Liver (tissue), 9 donors: ENCODE data around the gene CNKSR3. TPM values are rescaled to one million over a fixed set of nuclear protein-coding genes. Genes with fewer than 3 reads are reported as not detected.

Experiments
- DNase-seq: peaks from one replicate; pipeline ENCODE4 v3.0.0-alpha.2; 2017; ENCODE audit warnings: low spot score
- H3K27ac ChIP-seq, 2 donors: one replicate each; pipeline ENCODE4 v1.7.0; 2013; ENCODE audit warnings: inconsistent platforms in 2 of 2, low read length in 2 of 2, control low read depth in 1 of 2, low read depth in 1 of 2, mild to moderate bottlenecking in 1 of 2
- H3K27me3 ChIP-seq, 4 donors: one replicate each; pipeline versions ENCODE4 v1.6.1 to v1.7.0; 2013; ENCODE audit warnings: low read length in 3 of 4, inconsistent platforms in 1 of 4, mild to moderate bottlenecking in 1 of 4, moderate library complexity in 1 of 4; ENCODE audit not compliant: control insufficient read depth in 4 of 4, insufficient read depth in 4 of 4
- H3K36me3 ChIP-seq, 4 donors: one replicate each; pipeline versions ENCODE4 v1.6.1 to v1.7.0; 2013; ENCODE audit warnings: low read length in 3 of 4, mild to moderate bottlenecking in 3 of 4, low read depth in 1 of 4, moderate library complexity in 1 of 4; ENCODE audit not compliant: control insufficient read depth in 4 of 4, insufficient read depth in 3 of 4
- H3K4me1 ChIP-seq, 4 donors: one replicate each; pipeline versions ENCODE4 v1.6.1 to v1.7.0; 2013; ENCODE audit warnings: low read length in 3 of 4, mild to moderate bottlenecking in 3 of 4, moderate library complexity in 1 of 4; ENCODE audit not compliant: control insufficient read depth in 4 of 4, insufficient read depth in 4 of 4
- H3K4me3 ChIP-seq, 3 donors: one replicate each; pipeline versions ENCODE4 v1.6.1 to v1.7.0; 2013; ENCODE audit warnings: low read length in 3 of 3, control low read depth in 1 of 3, low read depth in 1 of 3, mild to moderate bottlenecking in 1 of 3
- H3K9ac ChIP-seq, 2 donors: one replicate each; pipeline ENCODE4 v1.7.0; 2013; ENCODE audit warnings: low read length in 2 of 2, mild to moderate bottlenecking in 2 of 2, moderate library complexity in 2 of 2, control low read depth in 1 of 2, low read depth in 1 of 2
- H3K9me3 ChIP-seq, 4 donors: one replicate each; pipeline versions ENCODE4 v1.6.1 to v1.7.0; 2013; ENCODE audit warnings: low read length in 3 of 4; ENCODE audit not compliant: control insufficient read depth in 4 of 4
- ATF3 ChIP-seq: IDR thresholded peaks from 2 replicates; pipeline ENCODE4 v1.6.1; 2016; ENCODE audit warnings: antibody characterized with exemption
- EGR1 ChIP-seq, 2 donors: IDR thresholded peaks; 2 replicates each; pipeline ENCODE4 v1.6.1; 2016 to 2018; ENCODE audit warnings: antibody characterized with exemption in 2 of 2, low read depth in 2 of 2
- FOXA1 ChIP-seq: IDR thresholded peaks from 2 replicates; pipeline ENCODE4 v1.6.1; 2016; ENCODE audit warnings: antibody characterized with exemption
- FOXA2 ChIP-seq: IDR thresholded peaks from 2 replicates; pipeline ENCODE4 v1.6.1; 2016; ENCODE audit warnings: antibody characterized with exemption
- GABPA ChIP-seq, 2 donors: IDR thresholded peaks in 1 of 2; conservative IDR thresholded peaks in 1 of 2; 2 replicates each; pipeline ENCODE4 v1.6.1; 2016; ENCODE audit warnings: antibody characterized with exemption in 2 of 2, mild to moderate bottlenecking in 1 of 2, moderate library complexity in 1 of 2
- HNF4G ChIP-seq: IDR thresholded peaks from 2 replicates; pipeline ENCODE4 v1.6.1; 2016; ENCODE audit warnings: antibody characterized with exemption
- JUND ChIP-seq, 2 donors: IDR thresholded peaks; 2 replicates each; pipeline ENCODE4 v1.6.1; 2016; ENCODE audit warnings: antibody characterized with exemption in 2 of 2
- MAX ChIP-seq: IDR thresholded peaks from 2 replicates; pipeline ENCODE4 v1.6.1; 2016; ENCODE audit warnings: antibody characterized with exemption
- NR2F2 ChIP-seq: IDR thresholded peaks from 2 replicates; pipeline ENCODE4 v1.6.1; 2016; ENCODE audit warnings: antibody characterized with exemption
- RAD21 ChIP-seq, 2 donors: IDR thresholded peaks; 2 replicates each; pipeline ENCODE4 v1.6.1; 2016; ENCODE audit warnings: antibody characterized with exemption in 2 of 2, mild to moderate bottlenecking in 2 of 2
- SP1 ChIP-seq: IDR thresholded peaks from 2 replicates; pipeline ENCODE4 v1.6.1; 2018; ENCODE audit warnings: antibody characterized with exemption, mild to moderate bottlenecking
- TAF1 ChIP-seq: conservative IDR thresholded peaks from 2 replicates; pipeline ENCODE4 v1.6.1; 2016; ENCODE audit warnings: antibody characterized with exemption, mild to moderate bottlenecking
- YY1 ChIP-seq: IDR thresholded peaks from 2 replicates; pipeline ENCODE4 v1.6.1; 2016; ENCODE audit warnings: antibody characterized with exemption, mild to moderate bottlenecking
- ZBTB33 ChIP-seq: IDR thresholded peaks from 2 replicates; pipeline ENCODE4 v1.6.1; 2016; ENCODE audit warnings: antibody characterized with exemption
- WGBS: extraction: QIAGEN DNeasy Blood & Tissue Kit; methylation state at CpG from one replicate; pipeline ENCODE4 v1.1.7; 2013; 5-methylcytosine and 5-hydroxymethylcytosine counted together
- polyA plus RNA-seq, 2 donors: library from polyadenylated mRNA; stranded (reverse) in 1 of 2; unstranded in 1 of 2; fragments of 200-250 nt in 1 of 2; fragments of >200 nt in 1 of 2; fragmentation: Nextera tagmentation in 1 of 2; extraction: Ambion mirVana in 1 of 2; gene quantifications; one replicate each; pipeline versions ENCODE4 v1.2.1 to v1.2.3, GENCODE V29; 2013 to 2015
- total RNA-seq, 2 donors: library from RNA; depleted of rRNA; stranded (reverse); fragments of >200 nt; gene quantifications; one replicate each; pipeline ENCODE4 v1.2.3, GENCODE V29; 2014
- donor health status: healthy.
- donor health status: healthy.
- donor health status: healthy.
- donor health status: healthy.
- donor health status: healthy.

CNKSR3 gene
- total and polyA plus RNA-seq, 4 donors, result 6.4 to 22.7 (median 15.0) TPM

- TF ChIP-seq MAX, result no peak
- no peak for TF ChIP-seq EGR1 (IDR thresholded peaks at IDR 0.05; ENCODE audit: low read depth in 2 of 2)
- no peak for TF ChIP-seq ZBTB33
- TF ChIP-seq TAF1, result no peak
- TF ChIP-seq FOXA2, result no peak
- no peak for TF ChIP-seq YY1
- TF ChIP-seq JUND (IDR thresholded peaks at IDR 0.05), result no peak
- TF ChIP-seq ATF3, result no peak
- no peak for TF ChIP-seq NR2F2
- no peak for TF ChIP-seq FOXA1
- no peak for TF ChIP-seq HNF4G
- TF ChIP-seq RAD21 (IDR thresholded peaks at IDR 0.05), result no peak
- TF ChIP-seq GABPA (IDR thresholded peaks at IDR 0.05 in 1 of 2, conservative IDR thresholded peaks at IDR 0.05 in 1 of 2), result no peak
- 87% methylated on average over 1 of the region's 1 CpG for WGBS
- Histone ChIP-seq H3K27ac (no peak overlapping the region), H3K4me3 (no peak overlapping the region), H3K9ac (no peak overlapping the region), H3K36me3 (peaks cover 3 to 30% (median 11%) of the 10 kb centered on the region in 4 donors), H3K27me3 (no peaks in the 10 kb centered on the region), H3K4me1 (peaks cover 6 to 34% (median 27%) of the 10 kb centered on the region in 4 donors), H3K9me3 (no peaks in the 10 kb centered on the region)
- no peak for DNase-seq
These were observed 83.5 kb downstream of the CNKSR3 start for GRCh38 chr6:154426997-154427396.

GRCh38 chr6:154425034-154425433 is 85.5 kb downstream of the CNKSR3 start:
- H3K9ac ChIP-seq, result no peak overlapping the region
- H3K9me3 ChIP-seq, result no peaks in the 10 kb centered on the region
- no peaks in the 10 kb centered on the region for H3K27me3 ChIP-seq
- TF ChIP-seq SP1, result no peak
- no peak for TF ChIP-seq GABPA (IDR thresholded peaks at IDR 0.05 in 1 of 2, conservative IDR thresholded peaks at IDR 0.05 in 1 of 2)
- TF ChIP-seq MAX, result no peak
- no peak for TF ChIP-seq ATF3
- no peak for TF ChIP-seq ZBTB33
- no peak for TF ChIP-seq EGR1 (IDR thresholded peaks at IDR 0.05; ENCODE audit: low read depth in 2 of 2)
- no peak overlapping the region for H3K27ac ChIP-seq
- no peak for DNase-seq
- H3K4me1 ChIP-seq, result peaks cover 6 to 26% (median 18%) of the 10 kb centered on the region in 4 donors
- peaks cover 5 to 35% (median 22%) of the 10 kb centered on the region in 4 donors for H3K36me3 ChIP-seq
- no peak overlapping the region for H3K4me3 ChIP-seq
- 96% methylated on average over 4 of the region's 4 CpGs for WGBS
